BLaER1 (cell line): ENCODE data around the gene PAEP.

Experiments used
- H3K27ac ChIP-seq: shearing (Covaris generic); formaldehyde crosslinking; 2 replicates; pipeline ENCODE4 v1.8.1; 2022
- H3K27me3 ChIP-seq: shearing (Covaris generic); formaldehyde crosslinking; 2 replicates; pipeline ENCODE4 v1.8.1; 2022
- H3K36me3 ChIP-seq: shearing (Covaris generic); formaldehyde crosslinking; 2 replicates; pipeline ENCODE4 v1.8.1; 2022
- H3K4me1 ChIP-seq: shearing (Covaris generic); formaldehyde crosslinking; 2 replicates; pipeline ENCODE4 v1.8.1; 2022
- H3K4me2 ChIP-seq: shearing (Covaris generic); formaldehyde crosslinking; 2 replicates; pipeline ENCODE4 v1.8.1; 2022
- H3K4me3 ChIP-seq: shearing (Covaris generic); formaldehyde crosslinking; 2 replicates; pipeline ENCODE4 v1.8.1; 2022
- H3K9ac ChIP-seq: shearing (Covaris generic); formaldehyde crosslinking; 2 replicates; pipeline ENCODE4 v1.8.1; 2022
- H3K9me3 ChIP-seq: shearing (Covaris generic); formaldehyde crosslinking; 2 replicates; pipeline ENCODE4 v1.8.1; 2022
- H4K20me1 ChIP-seq: shearing (Covaris generic); formaldehyde crosslinking; 2 replicates; pipeline ENCODE4 v1.8.1; 2022
- Cebpa-rat ChIP-seq: shearing (Covaris generic); IDR thresholded peaks from 2 replicates; pipeline ENCODE4 v1.8.1; 2022

PAEP gene

GRCh38 chr9:135551031-135551430, 10.5 kb upstream of the PAEP start:
- no peaks in the 10 kb centered on the region for H3K27me3 ChIP-seq
- H3K27ac ChIP-seq: peak overlapping the region; percentile 49; the same call in 1 of the 2 replicates
- H3K9ac ChIP-seq: no peak overlapping the region
- H3K9me3 ChIP-seq: no peaks in the 10 kb centered on the region
- TF ChIP-seq Cebpa-rat: no peak
- H4K20me1 ChIP-seq: no peaks in the 10 kb centered on the region
- H3K4me1 ChIP-seq: peaks cover 28% of the 10 kb centered on the region
- H3K4me2 ChIP-seq: peak overlapping the region; percentile 82
- no peak overlapping the region for H3K4me3 ChIP-seq
- H3K36me3 ChIP-seq: no peaks in the 10 kb centered on the region

- no peak for TF ChIP-seq Cebpa-rat
- no peaks in the 10 kb centered on the region for H3K36me3 ChIP-seq
- peaks cover 28% of the 10 kb centered on the region for H3K4me1 ChIP-seq
- H3K9ac ChIP-seq: no peak overlapping the region
- H3K27ac ChIP-seq: peak overlapping the region; percentile 49; the same call in 1 of the 2 replicates
- peak overlapping the region; percentile 82 for H3K4me2 ChIP-seq
- no peaks in the 10 kb centered on the region for H3K27me3 ChIP-seq
- no peak overlapping the region for H3K4me3 ChIP-seq
- H3K9me3 ChIP-seq: no peaks in the 10 kb centered on the region
- no peaks in the 10 kb centered on the region for H4K20me1 ChIP-seq
Observed at GRCh38 chr9:135551456-135551855, 10.1 kb upstream of the PAEP start.

GRCh38 chr9:135552021-135552697, 9.4 kb upstream of the PAEP start:
- Histone ChIP-seq H3K4me3 (no peak overlapping the region), H3K9me3 (no peaks in the 10 kb centered on the region), H3K27me3 (no peaks in the 10 kb centered on the region), H4K20me1 (no peaks in the 10 kb centered on the region), H3K36me3 (no peaks in the 10 kb centered on the region), H3K4me1 (peaks cover 28% of the 10 kb centered on the region), H3K9ac (no peak overlapping the region), H3K4me2 (peak overlapping the region; percentile 82), H3K27ac (peak overlapping the region; percentile 38; the same call in 1 of the 2 replicates)
- no peak for TF ChIP-seq Cebpa-rat

GRCh38 chr9:135552698-135553171, 8.8 kb upstream of the PAEP start:
- H4K20me1 ChIP-seq: no peaks in the 10 kb centered on the region
- H3K9me3 ChIP-seq: no peaks in the 10 kb centered on the region
- H3K27me3 ChIP-seq: no peaks in the 10 kb centered on the region
- H3K4me2 ChIP-seq: no peak overlapping the region
- H3K27ac ChIP-seq: no peak overlapping the region
- H3K9ac ChIP-seq: no peak overlapping the region
- peaks cover 28% of the 10 kb centered on the region for H3K4me1 ChIP-seq
- H3K4me3 ChIP-seq: no peak overlapping the region
- H3K36me3 ChIP-seq: no peaks in the 10 kb centered on the region
- TF ChIP-seq Cebpa-rat: no peak

- Histone ChIP-seq H3K27me3 (no peaks in the 10 kb centered on the region), H3K9me3 (no peaks in the 10 kb centered on the region), H3K27ac (no peak overlapping the region), H3K9ac (no peak overlapping the region), H3K4me3 (no peak overlapping the region), H4K20me1 (no peaks in the 10 kb centered on the region), H3K36me3 (no peaks in the 10 kb centered on the region), H3K4me2 (no peak overlapping the region), H3K4me1 (peaks cover 28% of the 10 kb centered on the region)
- no peak for TF ChIP-seq Cebpa-rat
Observed at GRCh38 chr9:135554718-135555117, 6.8 kb upstream of the PAEP start.

- Histone ChIP-seq H3K9me3 (no peaks in the 10 kb centered on the region), H3K9ac (no peak overlapping the region), H3K36me3 (no peaks in the 10 kb centered on the region), H4K20me1 (no peaks in the 10 kb centered on the region), H3K27me3 (no peaks in the 10 kb centered on the region), H3K4me3 (no peak overlapping the region), H3K4me1 (peaks cover 25% of the 10 kb centered on the region), H3K4me2 (no peak overlapping the region), H3K27ac (no peak overlapping the region)
- no peak for TF ChIP-seq Cebpa-rat
Observed at GRCh38 chr9:135555203-135555602, 6.4 kb upstream of the PAEP start.

- no peaks in the 10 kb centered on the region for H3K27me3 ChIP-seq
- no peak overlapping the region for H3K4me2 ChIP-seq
- no peak overlapping the region for H3K27ac ChIP-seq
- no peaks in the 10 kb centered on the region for H3K36me3 ChIP-seq
- no peak overlapping the region for H3K9ac ChIP-seq
- no peak for TF ChIP-seq Cebpa-rat
- peaks cover 18% of the 10 kb centered on the region for H3K4me1 ChIP-seq
- H4K20me1 ChIP-seq: no peaks in the 10 kb centered on the region
- no peaks in the 10 kb centered on the region for H3K9me3 ChIP-seq
- H3K4me3 ChIP-seq: no peak overlapping the region
Observed at GRCh38 chr9:135555910-135556309, 5.6 kb upstream of the PAEP start.

GRCh38 chr9:135559606-135560005, 1.9 kb upstream of the PAEP start:
- Histone ChIP-seq H3K9me3 (no peaks in the 10 kb centered on the region), H3K4me2 (no peak overlapping the region), H3K9ac (no peak overlapping the region), H3K4me1 (0 out of 2 replicates have a peak, but pooled peaks cover 8% of the 10 kb centered on the region), H3K4me3 (no peak overlapping the region), H4K20me1 (no peaks in the 10 kb centered on the region), H3K36me3 (no peaks in the 10 kb centered on the region), H3K27me3 (no peaks in the 10 kb centered on the region), H3K27ac (no peak overlapping the region)
- TF ChIP-seq Cebpa-rat: no peak

GRCh38 chr9:135562235-135562745, 734 bp downstream of the PAEP start:
- Histone ChIP-seq H3K4me1 (peaks cover 18% of the 10 kb centered on the region), H3K36me3 (no peaks in the 10 kb centered on the region), H3K27ac (no peak overlapping the region), H3K4me3 (no peak overlapping the region), H3K4me2 (no peak overlapping the region), H3K27me3 (no peaks in the 10 kb centered on the region), H3K9me3 (no peaks in the 10 kb centered on the region), H4K20me1 (no peaks in the 10 kb centered on the region), H3K9ac (no peak overlapping the region)
- TF ChIP-seq Cebpa-rat: no peak

GRCh38 chr9:135563039-135563476, 1.5 kb downstream of the PAEP start:
- Histone ChIP-seq H3K36me3 (no peaks in the 10 kb centered on the region), H3K4me3 (no peak overlapping the region), H3K9me3 (no peaks in the 10 kb centered on the region), H4K20me1 (no peaks in the 10 kb centered on the region), H3K27me3 (no peaks in the 10 kb centered on the region), H3K4me2 (no peak overlapping the region), H3K27ac (no peak overlapping the region), H3K9ac (no peak overlapping the region), H3K4me1 (peaks cover 18% of the 10 kb centered on the region)
- no peak for TF ChIP-seq Cebpa-rat
